Astrocyte of the cerebellum (primary cell): ENCODE data around the gene CMKLR1.

ENCODE experiments used
- DNase-seq: peaks from one replicate; pipeline ENCODE4 v3.0.0-alpha.2; 2011; ENCODE audit warnings: low read depth
- H3K4me3 ChIP-seq: 2 replicates; pipeline ENCODE4 v1.5.1; 2011; ENCODE audit warnings: mild to moderate bottlenecking, low read depth, low read length, moderate library complexity
- CTCF ChIP-seq: IDR thresholded peaks from 2 replicates; pipeline ENCODE4 v1.5.1; 2012; ENCODE audit warnings: low read length, low read depth, moderate library complexity, mild to moderate bottlenecking; ENCODE audit errors: missing control alignments
- in situ Hi-C: cut with HindIII; loops from 2 replicates; pipeline ENCODE4 v1.10.0; 2017; ENCODE audit warnings: low sequenced_read_pairs

Gene CMKLR1

DNA sequence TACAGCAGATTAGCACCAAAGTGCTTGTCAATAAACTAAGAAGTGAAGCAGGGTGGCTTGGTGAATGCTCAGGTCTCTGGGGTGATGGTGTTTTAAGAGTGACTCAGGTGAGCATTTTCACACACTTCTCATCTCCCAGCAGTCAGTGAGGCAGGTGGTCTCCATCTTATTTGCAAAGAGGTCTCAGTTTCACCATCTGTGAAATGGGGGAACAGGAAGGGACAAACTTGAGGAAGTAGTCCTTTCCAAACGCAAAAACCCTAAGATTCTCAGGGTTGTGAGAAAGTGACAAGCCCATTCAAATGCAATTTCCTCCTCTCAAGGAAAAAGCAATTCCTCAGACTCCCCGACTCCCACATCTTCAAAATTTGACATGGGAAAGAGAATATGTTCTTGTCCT, 54.1 kb downstream of the CMKLR1 start:
- H3K4me3 ChIP-seq, result no peak overlapping the region
- no peak for TF ChIP-seq CTCF
- no peak for DNase-seq
- in situ Hi-C loops, result no loop called here

DNA sequence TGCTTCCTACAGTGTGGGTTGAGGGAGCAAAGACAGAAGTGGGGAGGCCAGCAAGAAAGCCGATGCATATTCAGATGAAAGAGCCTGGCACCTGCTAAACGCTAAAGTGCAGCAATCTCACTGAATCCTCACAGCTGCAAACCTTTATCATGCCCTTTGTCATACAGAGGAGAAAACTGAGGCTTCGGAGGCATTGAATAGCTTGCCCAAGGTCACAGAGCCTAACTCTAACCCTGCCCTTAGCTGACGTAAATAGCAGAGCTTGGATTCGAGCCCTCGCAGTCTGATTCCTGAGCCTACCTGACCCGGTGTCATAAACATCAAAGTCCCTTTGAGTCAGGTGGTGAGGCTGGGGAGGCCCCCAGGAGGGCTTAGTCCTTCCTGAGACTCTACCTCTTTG, 54.9 kb downstream of the CMKLR1 start:
- DNase-seq, result no peak
- TF ChIP-seq CTCF, result no peak
- in situ Hi-C loops, result no loop called here
- no peak overlapping the region for H3K4me3 ChIP-seq

DNA sequence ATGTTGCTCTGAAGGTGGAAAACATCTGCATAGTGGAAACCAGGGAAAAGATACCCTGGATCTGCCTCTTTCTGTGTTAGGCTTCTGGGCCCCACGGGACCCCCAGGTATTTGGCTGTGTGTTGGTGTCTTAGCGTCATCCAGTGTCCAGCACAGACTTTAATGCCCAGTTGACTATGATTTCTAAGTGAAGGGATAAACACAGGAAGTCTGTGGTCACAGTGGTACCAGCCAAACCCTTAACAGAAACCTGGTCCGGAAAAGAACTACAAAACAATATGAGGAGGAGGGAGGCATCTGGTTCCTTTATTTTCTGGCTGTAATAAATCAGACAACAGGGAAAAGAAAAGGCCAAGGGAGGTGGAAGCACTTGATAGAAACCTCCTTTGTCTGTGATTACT, 56.4 kb downstream of the CMKLR1 start:
- no peak for TF ChIP-seq CTCF
- H3K4me3 ChIP-seq, result no peak overlapping the region
- in situ Hi-C loops, result no loop called here
- no peak for DNase-seq

GRCh38 chr12:108282160-108282559, 57.0 kb downstream of the CMKLR1 start:
- in situ Hi-C loops, result no loop called here
- H3K4me3 ChIP-seq, result no peak overlapping the region
- TF ChIP-seq CTCF, result no peak
- DNase-seq, result no peak

GRCh38 chr12:108277613-108278012, 61.5 kb downstream of the CMKLR1 start:
- DNase-seq, result no peak
- in situ Hi-C loops, result no loop called here
- no peak for TF ChIP-seq CTCF
- no peak overlapping the region for H3K4me3 ChIP-seq

DNA sequence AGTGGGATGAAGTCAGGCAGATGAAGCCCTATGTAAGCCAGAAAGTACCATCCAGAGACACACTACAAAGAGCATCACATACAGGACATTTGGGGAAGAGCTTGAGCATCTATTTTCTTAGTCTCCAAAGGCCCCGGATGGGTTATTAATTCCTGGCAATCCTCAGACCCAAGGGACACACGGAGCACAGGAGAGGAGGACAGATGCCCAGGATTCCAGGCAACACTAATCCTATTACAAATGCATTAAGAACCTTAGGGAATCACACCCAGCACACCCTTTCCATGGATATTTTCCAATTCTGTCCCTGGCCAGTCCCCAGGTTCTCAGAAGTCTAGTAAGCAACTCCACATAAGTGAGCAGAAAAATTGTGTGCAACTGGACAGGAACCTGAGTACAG, 65.9 kb downstream of the CMKLR1 start:
- no peak overlapping the region for H3K4me3 ChIP-seq
- DNase-seq, result no peak
- no peak for TF ChIP-seq CTCF
- in situ Hi-C loops, result no loop called here
